H1 (cell line): ENCODE data around the gene TEAD1.

Experiments used
- ASH2L ChIP-seq: fragments of 200-600, 300-600 bp; sonication (generic); IDR thresholded peaks from one replicate; pipeline ENCODE4 v1.7.1; 2017; ENCODE audit warnings: low read length
- BACH1 ChIP-seq: IDR thresholded peaks from 2 replicates; pipeline ENCODE4 v1.6.1; 2012; ENCODE audit warnings: low read length, improper control_type of control experiment
- CTCF ChIP-seq, 3 experiments: IDR thresholded peaks; 1 replicate in 2 of 3; 2 replicates in 1 of 3; pipeline versions ENCODE4 v1.5.1 to v1.6.1; 2011; ENCODE audit warnings: low read length in 3 of 3, mild to moderate bottlenecking in 3 of 3, inconsistent platforms in 2 of 3, low read depth in 1 of 3, moderate library complexity in 1 of 3; ENCODE audit not compliant: insufficient read depth in 1 of 3; ENCODE audit errors: control extremely low read depth in 1 of 3
- EP300 ChIP-seq, 2 experiments: IDR thresholded peaks; 1 replicate in 1 of 2; 2 replicates in 1 of 2; pipeline ENCODE4 v1.6.1; 2011 to 2012; ENCODE audit warnings: low read depth in 2 of 2, low read length in 2 of 2, mild to moderate bottlenecking in 2 of 2, borderline replicate concordance in 1 of 2, inconsistent platforms in 1 of 2, moderate library complexity in 1 of 2
- EZH2 ChIP-seq: fragments of 200-600 bp; sonication (generic); IDR thresholded peaks from 2 replicates; pipeline ENCODE4 v1.7.1; 2012; ENCODE audit warnings: low read depth, mild to moderate bottlenecking, moderate library complexity, low read length, inconsistent platforms; ENCODE audit not compliant: severe bottlenecking
- SIX5 ChIP-seq: IDR thresholded peaks from 2 replicates; pipeline ENCODE4 v1.6.1; 2011; ENCODE audit warnings: mild to moderate bottlenecking, low read depth, low read length

GRCh38 chr11:12829131-12829530 is 154.9 kb downstream of the TEAD1 start:
- TF ChIP-seq ASH2L (no peak), BACH1 (no peak), SIX5 (no peak), EZH2 (no peak), CTCF (IDR thresholded peaks at IDR 0.05; ENCODE audit: control extremely low read depth in 1 of 3, insufficient read depth in 1 of 3, low read depth in 1 of 3, low read length in 3 of 3) (no peak), EP300 (IDR thresholded peaks at IDR 0.05; ENCODE audit: borderline replicate concordance in 1 of 2, low read depth in 2 of 2, low read length in 2 of 2) (no peak)
